Measurements from ENCODE around the gene IGF2R. TPM values are rescaled to one million over a fixed set of nuclear protein-coding genes. Genes with fewer than 3 reads are reported as not detected.

The IGF2R gene
- total RNA-seq, 1 experiment from 2014 or later: 75.3 TPM

- no peaks in the 10 kb centered on the region for H3K27me3 Mint-ChIP-seq (ENCODE audit: low read depth)
- ATAC-seq (no peak), DNase-seq (ENCODE audit: low spot score) (no peak)
- H3K4me3 Mint-ChIP-seq: no peak overlapping the region
- peaks cover 15% of the 10 kb centered on the region for H3K9me3 Mint-ChIP-seq
- CTCF ChIA-PET: no interaction called here
- H3K27ac Mint-ChIP-seq: no peak overlapping the region
- H3K4me1 Mint-ChIP-seq: no peaks in the 10 kb centered on the region
- H3K36me3 Mint-ChIP-seq: peaks cover 83% of the 10 kb centered on the region
- TF ChIP-seq MXD4 (CRISPR knock-in tag; IDR thresholded peaks at IDR 0.05; ENCODE audit: borderline replicate concordance): no peak
- no peak for TF ChIP-seq NFYB (CRISPR knock-in tag; conservative IDR thresholded peaks at IDR 0.05; ENCODE audit: low read depth)
- TF ChIP-seq CBFB (CRISPR knock-in tag; IDR thresholded peaks at IDR 0.05; ENCODE audit: low read depth): no peak
- TF ChIP-seq IRF2 (CRISPR knock-in tag; IDR thresholded peaks at IDR 0.05; ENCODE audit: borderline replicate concordance, low read depth): no peak
- TF ChIP-seq SP1 (CRISPR knock-in tag; conservative IDR thresholded peaks at IDR 0.05): no peak
- no peak for TF ChIP-seq GRHL2 (CRISPR knock-in tag; IDR thresholded peaks at IDR 0.05; ENCODE audit: insufficient replicate concordance, severe bottlenecking)
- TF ChIP-seq TEAD4 (CRISPR knock-in tag; IDR thresholded peaks at IDR 0.05): no peak
- TF ChIP-seq ZSCAN18 (CRISPR knock-in tag; IDR thresholded peaks at IDR 0.05): no peak
- TF ChIP-seq ZNF263 (CRISPR knock-in tag; IDR thresholded peaks at IDR 0.05; ENCODE audit: low read depth): no peak
- TF ChIP-seq SMAD4 (CRISPR knock-in tag; IDR thresholded peaks at IDR 0.05): no peak
- TF ChIP-seq, protein P1, sequence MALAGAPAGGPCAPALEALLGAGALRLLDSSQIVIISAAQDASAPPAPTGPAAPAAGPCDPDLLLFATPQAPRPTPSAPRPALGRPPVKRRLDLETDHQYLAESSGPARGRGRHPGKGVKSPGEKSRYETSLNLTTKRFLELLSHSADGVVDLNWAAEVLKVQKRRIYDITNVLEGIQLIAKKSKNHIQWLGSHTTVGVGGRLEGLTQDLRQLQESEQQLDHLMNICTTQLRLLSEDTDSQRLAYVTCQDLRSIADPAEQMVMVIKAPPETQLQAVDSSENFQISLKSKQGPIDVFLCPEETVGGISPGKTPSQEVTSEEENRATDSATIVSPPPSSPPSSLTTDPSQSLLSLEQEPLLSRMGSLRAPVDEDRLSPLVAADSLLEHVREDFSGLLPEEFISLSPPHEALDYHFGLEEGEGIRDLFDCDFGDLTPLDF (CRISPR knock-in tag; IDR thresholded peaks at IDR 0.05): no peak
- TF ChIP-seq ZNF219 (CRISPR knock-in tag; IDR thresholded peaks at IDR 0.05; ENCODE audit: borderline replicate concordance): no peak
- TF ChIP-seq MLX (CRISPR knock-in tag; IDR thresholded peaks at IDR 0.05): no peak
- TF ChIP-seq, protein P2, sequence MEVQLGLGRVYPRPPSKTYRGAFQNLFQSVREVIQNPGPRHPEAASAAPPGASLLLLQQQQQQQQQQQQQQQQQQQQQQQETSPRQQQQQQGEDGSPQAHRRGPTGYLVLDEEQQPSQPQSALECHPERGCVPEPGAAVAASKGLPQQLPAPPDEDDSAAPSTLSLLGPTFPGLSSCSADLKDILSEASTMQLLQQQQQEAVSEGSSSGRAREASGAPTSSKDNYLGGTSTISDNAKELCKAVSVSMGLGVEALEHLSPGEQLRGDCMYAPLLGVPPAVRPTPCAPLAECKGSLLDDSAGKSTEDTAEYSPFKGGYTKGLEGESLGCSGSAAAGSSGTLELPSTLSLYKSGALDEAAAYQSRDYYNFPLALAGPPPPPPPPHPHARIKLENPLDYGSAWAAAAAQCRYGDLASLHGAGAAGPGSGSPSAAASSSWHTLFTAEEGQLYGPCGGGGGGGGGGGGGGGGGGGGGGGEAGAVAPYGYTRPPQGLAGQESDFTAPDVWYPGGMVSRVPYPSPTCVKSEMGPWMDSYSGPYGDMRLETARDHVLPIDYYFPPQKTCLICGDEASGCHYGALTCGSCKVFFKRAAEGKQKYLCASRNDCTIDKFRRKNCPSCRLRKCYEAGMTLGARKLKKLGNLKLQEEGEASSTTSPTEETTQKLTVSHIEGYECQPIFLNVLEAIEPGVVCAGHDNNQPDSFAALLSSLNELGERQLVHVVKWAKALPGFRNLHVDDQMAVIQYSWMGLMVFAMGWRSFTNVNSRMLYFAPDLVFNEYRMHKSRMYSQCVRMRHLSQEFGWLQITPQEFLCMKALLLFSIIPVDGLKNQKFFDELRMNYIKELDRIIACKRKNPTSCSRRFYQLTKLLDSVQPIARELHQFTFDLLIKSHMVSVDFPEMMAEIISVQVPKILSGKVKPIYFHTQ (CRISPR knock-in tag; IDR thresholded peaks at IDR 0.05): no peak
- POLR2A ChIA-PET: no interaction called here
Measured at GRCh38 chr6:160085226-160085625, 116.3 kb downstream of the IGF2R start.

- Mint-ChIP-seq H3K36me3 (peaks cover 80% of the 10 kb centered on the region), H3K4me3 (no peak overlapping the region), H3K27ac (no peak overlapping the region), H3K4me1 (no peaks in the 10 kb centered on the region), H3K9me3 (peaks cover 11% of the 10 kb centered on the region), H3K27me3 (ENCODE audit: low read depth) (no peaks in the 10 kb centered on the region)
- TF ChIP-seq CREB1 (CRISPR knock-in tag; IDR thresholded peaks at IDR 0.05) (no peak), FOXJ3 (CRISPR knock-in tag; IDR thresholded peaks at IDR 0.05; ENCODE audit: borderline replicate concordance) (no peak), KAT7 (CRISPR knock-in tag; IDR thresholded peaks at IDR 0.05; ENCODE audit: borderline replicate concordance) (no peak)
- TF ChIP-seq, protein P3, sequence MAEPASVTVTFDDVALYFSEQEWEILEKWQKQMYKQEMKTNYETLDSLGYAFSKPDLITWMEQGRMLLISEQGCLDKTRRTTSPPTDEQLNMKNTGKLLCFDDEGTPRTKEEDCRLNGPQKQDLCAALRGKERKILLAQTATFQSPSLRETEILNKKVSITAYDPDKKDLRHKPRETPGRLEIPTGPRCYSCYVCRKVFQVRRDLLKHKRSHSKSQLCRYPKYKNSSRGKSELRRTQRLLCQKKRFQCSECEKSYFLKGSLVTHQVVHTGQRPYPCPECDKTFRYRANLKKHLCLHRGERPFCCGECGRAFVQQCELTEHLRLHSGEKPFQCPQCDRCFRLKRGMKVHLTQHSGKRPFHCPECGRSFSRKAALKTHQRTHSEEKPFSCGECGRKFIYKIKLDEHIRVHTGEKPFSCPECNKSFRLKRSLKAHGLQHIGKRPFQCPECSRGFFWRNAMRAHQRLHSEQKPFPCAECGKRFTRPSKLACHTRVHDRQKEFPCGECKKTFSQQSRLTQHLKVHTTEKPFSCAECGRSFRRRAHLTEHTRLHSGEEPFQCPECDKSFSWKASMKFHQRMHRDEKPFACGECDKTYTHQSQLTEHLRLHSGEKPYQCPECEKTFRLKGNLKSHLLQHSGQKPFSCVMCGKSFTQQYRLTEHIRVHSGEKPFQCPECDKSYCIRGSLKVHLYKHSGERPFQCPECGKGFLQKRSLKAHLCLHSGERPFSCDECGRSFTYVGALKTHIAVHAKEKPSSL (CRISPR knock-in tag; conservative IDR thresholded peaks at IDR 0.05): no peak
- TF ChIP-seq, protein P4, sequence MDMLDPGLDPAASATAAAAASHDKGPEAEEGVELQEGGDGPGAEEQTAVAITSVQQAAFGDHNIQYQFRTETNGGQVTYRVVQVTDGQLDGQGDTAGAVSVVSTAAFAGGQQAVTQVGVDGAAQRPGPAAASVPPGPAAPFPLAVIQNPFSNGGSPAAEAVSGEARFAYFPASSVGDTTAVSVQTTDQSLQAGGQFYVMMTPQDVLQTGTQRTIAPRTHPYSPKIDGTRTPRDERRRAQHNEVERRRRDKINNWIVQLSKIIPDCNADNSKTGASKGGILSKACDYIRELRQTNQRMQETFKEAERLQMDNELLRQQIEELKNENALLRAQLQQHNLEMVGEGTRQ (CRISPR knock-in tag; IDR thresholded peaks at IDR 0.05): no peak
- ATAC-seq (peak; percentile 29; the same call in 1 of the 2 replicates), DNase-seq (ENCODE audit: low spot score) (no peak)
- ChIA-PET POLR2A (no interaction called here), CTCF (interaction anchor here (0.8 kb wide), 1 partner anchor 369 kb away, joined by 3 read pairs; no protein-coding TSS in a partner anchor)
Measured at GRCh38 chr6:160085713-160086505, 117.0 kb downstream of the IGF2R start.
